GM18873 (cell line): ENCODE data around the gene PRKAG3.
A peak's percentile ranks its signal among the peaks of the same experiment; 100 is the strongest.

Source experiments
- ATAC-seq: cut with Tn5 transposase; IDR thresholded peaks from one replicate; pipeline ENCODE4 v1.9.1; 2021; ENCODE audit warnings: mild to moderate bottlenecking, moderate library complexity, moderate number of reproducible peaks; ENCODE audit not compliant: unreplicated experiment, low FRiP score

Gene PRKAG3

DNA sequence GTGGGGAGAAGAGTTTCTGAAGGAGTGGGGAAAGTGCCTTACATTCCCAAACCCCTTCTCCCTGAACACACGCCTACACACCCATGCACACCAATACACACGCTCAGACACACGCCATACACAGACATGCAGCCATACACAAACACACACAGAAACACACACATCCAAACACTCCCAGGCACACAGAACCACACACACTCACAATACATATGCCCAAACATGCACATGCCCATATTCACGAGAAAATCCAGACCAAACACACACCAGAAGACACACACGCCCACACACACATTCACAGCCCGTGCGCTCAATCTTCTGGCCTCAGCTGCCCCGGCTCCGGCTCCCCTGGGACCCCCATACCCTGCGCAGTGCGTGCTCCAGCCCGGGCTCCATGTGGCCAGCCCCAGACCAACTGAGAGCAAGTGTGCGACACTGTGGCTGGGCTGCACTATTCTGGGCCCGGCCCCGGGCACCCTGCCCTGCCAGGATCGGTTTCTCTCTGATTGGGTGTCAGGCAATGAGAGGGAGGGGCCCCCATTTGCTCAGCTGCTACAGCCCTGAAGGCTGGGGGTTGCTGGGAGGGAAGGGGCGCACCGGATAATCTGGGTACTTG lies at the start of gene PRKAG3:
TSS of gene PRKAG3 (minus strand) at position 426 of the 613 bp plus-strand sequence.
- no peak for ATAC-seq

DNA sequence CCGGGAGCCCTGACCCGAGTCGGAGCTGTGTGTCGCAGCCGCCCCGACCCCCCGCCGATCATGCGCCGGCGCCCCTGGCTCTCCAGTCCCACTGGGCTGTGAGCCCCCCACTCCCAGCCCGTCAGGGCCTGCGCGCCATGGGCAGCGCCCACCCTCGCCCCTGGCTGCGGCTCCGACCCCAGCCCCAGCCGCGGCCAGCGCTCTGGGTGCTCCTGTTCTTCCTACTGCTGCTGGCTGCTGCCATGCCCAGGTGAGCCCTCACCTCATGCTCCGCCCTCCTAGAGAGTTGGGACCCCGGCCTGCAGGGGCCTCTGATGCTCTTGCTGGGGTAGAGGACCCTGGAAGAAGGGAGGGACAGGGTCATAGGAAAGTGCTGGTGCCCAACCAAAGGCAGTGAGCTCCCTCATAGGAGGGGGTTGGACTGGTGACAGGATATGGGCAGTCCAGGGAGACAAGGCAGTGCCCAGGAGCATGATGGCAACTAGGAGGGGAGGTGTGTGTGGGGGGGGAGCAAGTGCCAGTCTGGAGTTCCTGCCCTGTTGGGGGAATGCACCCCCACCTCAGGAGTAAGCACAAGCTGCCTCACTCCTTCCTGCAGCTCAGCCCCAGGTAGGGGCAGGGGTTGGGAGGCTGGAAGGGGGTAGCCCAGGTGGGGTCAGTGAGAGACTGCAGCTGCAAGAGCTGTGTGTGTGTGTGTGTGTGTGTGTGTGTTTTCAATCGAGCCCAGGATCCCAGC lies 49.4 kb upstream of the PRKAG3 start:
- no peak for ATAC-seq

DNA sequence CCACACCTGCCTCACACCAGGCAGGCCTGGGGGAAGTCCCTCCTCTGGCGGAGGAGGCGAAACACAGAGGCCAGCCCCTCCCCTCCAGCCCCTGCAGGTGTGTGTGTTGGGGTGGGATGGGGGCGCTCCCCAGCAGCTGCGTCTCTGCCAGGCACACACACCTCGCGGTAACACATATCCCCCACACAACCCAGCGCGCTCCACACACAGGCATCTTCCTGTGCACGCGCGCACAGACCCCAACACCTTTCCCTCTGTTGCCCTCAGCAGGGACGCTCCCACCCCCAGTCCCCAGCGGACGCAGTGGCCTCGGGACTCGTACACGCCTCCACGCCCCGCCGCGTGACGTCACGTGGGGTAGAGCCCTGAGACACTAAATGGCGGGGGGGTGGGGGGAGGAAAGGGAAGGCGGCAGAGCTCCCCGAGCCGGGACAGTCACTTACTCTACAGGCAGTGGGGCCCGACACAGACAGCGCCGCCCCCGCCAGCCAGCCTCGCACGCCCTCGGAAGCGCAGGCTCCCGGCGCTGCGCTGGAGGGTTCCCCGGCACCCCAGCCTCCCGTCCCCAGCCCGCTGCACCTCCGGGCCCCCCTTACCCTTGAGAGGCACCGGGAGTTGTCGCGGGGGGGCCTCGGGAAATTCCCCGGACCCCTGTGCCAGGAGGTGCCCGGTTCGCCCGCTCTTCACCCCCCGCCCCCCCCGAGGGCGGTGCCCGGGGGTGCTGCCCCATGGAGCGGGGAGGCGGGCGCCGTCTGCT lies 48.7 kb upstream of the PRKAG3 start, which contains the start of gene WNT10A:
TSS of gene WNT10A (plus strand) at position 751 of the 757 bp plus-strand sequence. CDS start 144 bp downstream, outside the sequence.
- ATAC-seq, result peak; percentile 62

DNA sequence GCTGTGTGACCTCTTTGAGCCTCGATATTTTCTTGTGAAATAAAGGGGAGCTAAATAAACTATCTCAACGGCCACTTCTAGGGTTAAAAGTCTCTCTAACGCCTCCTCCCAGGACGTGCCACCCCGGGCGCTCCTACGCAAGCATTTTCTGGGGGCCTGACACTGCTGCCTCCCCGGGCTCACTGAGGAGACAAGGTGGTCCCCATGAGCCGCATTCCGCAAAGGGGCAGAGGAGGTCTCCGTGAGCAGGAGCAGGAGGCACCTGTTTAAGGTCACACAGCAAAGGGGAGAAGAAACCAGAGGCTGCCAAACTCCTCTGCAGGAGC lies 48.1 kb upstream of the PRKAG3 start:
- no peak for ATAC-seq

DNA sequence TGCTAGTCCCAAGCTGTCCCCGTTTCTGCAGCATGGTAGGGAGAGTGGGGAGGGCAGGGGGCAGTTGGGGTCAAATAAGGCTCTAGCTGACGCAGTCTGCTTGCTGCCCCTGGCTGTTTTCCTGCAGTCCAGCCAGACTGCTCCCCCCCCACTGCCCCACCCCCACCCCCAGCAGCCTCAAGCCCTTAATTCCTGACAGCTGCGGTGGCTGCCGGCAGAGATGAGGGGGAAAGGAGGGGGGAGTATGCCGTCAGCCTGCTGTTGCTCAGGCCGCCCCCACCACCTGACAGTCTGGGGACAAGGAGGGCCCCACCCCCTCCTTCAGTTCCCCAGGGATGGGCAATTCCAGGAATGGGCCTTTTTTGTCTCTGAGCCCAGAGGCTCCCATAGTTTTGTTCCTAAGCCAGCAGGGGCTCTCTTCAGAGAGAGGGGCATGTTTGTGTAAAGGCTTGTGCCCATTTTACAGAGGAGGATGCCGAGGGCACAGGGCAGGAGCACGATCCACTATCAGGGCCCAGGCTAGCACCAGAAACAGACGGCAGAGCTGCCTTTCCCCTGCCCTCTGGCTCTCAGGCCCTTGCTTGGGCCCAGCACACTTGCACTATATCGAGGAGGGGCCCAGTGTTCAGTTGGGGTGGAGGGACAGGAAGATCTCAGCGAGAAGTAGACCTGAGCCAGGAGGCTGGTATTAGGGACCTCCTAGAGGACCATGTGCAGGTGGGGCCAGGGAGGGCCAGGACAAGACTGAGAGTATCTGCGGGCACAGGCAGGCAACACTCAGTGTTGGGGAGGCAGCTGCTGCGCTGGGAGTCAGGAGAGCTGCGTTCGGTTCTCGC lies 47.5 kb upstream of the PRKAG3 start:
- no peak for ATAC-seq

DNA sequence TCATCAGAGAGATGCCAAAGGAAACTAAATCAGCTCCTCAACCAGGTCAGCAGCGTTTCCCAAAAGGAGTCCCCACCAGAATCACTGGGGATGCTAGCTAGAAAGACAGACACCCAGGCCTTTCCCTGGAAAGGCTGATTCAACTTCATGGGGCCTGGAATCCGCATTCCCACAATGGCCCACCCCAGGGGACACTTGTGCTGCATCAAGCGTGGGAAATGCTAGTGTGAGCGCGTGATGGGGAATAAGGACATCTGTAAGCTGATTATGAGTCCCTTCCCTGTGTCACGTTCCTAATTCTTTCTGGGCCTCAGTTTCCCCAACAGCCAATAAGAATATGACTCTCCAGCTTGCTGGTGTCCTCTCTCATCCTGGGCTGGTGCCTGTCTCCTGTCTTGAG lies 46.9 kb upstream of the PRKAG3 start:
- ATAC-seq, result no peak

DNA sequence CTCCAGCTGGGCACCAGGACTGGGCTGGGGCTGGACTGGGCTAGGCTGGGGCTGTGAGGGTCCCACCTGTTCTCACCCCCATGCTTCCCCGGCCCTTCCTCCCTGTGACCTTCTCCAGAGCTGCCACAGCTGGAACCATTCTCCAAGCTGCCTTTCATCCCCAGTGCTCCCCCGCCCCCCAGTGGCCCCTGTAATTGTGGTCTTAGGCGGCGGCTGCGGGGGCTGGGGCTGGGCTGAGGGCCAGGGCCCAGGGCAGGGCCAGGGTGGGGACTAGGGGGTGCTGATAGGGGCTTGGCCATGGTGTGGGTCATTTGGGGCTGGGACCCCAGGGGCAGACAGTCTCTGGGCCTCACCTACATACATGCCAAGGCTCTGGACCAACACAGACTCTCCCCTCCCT lies 46.3 kb upstream of the PRKAG3 start:
- no peak for ATAC-seq

DNA sequence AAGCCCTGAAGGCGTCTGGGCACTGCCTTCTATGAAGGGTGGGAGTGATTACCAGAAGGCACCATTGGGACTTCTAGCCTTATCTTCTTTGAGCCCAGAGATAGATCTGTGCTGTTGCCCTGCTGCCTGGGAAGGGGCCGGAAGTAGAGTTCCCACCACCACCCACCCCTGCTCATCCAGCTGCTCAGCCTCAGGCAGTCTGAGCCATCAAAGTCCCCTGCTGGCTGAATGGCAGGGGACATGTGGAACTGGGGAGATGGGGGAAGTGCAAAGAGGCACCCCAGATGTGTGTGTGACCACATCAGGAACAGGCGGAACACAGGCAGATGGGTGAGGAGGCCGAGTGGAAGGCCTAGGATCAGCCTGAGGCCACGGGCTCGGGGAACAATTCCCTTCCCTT lies 45.7 kb upstream of the PRKAG3 start:
- no peak for ATAC-seq

DNA sequence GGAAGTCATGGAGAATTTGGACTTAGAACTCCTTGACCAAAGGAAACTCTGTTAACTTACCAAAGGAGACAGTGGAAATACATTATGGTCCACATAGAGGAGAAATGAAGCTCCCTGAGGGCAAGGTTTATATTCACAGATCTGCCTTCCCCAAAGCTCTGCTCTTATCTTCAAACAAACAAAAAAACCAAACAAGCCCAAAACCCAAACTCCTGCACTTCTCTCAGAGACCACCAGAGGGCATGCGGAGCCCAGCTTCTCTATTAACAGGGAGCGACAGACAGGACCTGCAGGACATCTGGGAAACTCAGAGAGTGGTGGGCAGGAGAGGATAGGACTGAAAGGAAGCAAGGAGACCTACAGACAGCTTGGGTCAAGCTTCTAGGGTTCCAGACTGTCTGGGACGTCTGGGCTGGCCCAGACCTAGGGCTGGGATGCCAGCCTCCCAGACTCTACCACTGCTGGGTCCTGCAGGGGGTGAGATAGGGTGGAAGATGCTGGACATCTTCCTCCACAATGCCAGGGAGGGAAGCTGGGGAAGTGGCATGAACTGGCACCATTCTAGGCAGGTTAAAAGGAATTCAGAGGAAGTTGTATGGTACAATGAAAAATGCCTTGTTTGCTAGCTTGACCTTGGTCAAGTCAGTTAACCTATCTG lies 45.1 kb upstream of the PRKAG3 start:
- ATAC-seq, result no peak

DNA sequence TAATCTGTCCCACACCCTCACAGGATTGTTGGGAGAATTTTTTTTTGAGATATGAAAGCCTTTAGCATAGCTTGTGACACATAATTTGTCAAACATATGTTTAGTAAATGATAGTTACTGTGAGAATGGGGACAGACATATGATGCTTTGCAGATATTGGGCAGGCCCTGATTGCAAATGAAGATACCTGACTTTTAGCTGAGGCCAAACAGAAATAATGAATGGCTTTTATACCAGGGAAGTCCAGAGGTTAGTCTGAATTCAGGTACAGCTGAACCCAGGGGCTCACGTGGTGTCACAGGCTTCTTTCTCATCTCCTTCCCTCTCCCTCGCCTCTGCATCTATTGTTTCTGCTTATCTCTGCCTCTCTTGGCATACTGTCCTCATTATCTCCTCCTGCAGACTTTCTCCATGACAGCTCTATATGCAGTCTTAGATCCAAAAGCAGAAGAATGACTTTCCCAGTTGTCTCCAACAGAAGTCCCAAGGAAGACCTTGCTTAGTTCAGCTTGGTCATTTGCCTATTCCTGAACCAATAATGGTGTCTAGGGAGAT lies 44.2 kb upstream of the PRKAG3 start:
- ATAC-seq, result no peak

DNA sequence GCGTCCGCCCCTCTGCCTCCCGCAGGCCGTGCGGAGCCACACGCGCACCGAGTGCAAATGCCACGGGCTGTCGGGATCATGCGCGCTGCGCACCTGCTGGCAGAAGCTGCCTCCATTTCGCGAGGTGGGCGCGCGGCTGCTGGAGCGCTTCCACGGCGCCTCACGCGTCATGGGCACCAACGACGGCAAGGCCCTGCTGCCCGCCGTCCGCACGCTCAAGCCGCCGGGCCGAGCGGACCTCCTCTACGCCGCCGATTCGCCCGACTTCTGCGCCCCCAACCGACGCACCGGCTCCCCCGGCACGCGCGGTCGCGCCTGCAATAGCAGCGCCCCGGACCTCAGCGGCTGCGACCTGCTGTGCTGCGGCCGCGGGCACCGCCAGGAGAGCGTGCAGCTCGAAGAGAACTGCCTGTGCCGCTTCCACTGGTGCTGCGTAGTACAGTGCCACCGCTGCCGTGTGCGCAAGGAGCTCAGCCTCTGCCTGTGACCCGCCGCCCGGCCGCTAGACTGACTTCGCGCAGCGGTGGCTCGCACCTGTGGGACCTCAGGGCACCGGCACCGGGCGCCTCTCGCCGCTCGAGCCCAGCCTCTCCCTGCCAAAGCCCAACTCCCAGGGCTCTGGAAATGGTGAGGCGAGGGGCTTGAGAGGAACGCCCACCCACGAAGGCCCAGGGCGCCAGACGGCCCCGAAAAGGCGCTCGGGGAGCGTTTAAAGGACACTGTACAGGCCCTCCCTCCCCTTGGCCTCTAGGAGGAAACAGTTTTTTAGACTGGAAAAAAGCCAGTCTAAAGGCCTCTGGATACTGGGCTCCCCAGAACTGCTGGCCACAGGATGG lies 42.0 kb upstream of the PRKAG3 start:
- no peak for ATAC-seq

DNA sequence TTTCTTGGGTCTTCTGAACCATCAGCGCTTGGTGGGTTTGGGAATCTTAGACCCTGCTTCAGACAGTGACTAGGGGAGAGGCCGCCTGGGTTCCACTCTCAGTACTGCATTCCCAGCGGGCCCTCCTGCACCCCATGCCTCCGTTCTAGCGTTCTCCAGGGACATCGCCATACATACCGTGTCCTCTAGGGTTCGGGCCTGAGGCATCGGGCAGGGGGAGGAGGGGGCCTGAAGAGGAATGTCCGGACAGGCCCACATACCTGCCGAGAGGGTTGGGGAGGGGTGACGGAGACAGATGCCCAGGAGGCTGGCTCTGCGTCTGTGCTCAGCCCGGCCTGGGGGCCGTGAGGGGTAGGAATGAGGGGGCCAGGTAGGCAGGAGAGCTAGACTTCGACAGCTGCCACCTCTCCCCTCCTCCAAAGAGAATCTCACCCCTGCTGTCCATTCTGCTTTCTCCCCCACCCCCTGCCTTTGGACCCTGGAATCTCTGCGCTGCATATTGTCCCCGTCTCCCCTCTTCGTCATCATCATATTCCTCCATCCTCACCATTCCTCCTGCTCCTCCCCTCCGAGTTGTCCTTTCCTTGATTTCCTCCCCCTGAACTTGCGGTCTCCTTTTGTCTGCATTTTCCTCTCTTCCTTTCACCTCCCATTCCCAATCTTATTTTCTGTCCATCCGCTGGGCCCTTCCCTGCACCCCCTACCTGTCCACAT lies 41.2 kb upstream of the PRKAG3 start:
- ATAC-seq, result no peak

DNA sequence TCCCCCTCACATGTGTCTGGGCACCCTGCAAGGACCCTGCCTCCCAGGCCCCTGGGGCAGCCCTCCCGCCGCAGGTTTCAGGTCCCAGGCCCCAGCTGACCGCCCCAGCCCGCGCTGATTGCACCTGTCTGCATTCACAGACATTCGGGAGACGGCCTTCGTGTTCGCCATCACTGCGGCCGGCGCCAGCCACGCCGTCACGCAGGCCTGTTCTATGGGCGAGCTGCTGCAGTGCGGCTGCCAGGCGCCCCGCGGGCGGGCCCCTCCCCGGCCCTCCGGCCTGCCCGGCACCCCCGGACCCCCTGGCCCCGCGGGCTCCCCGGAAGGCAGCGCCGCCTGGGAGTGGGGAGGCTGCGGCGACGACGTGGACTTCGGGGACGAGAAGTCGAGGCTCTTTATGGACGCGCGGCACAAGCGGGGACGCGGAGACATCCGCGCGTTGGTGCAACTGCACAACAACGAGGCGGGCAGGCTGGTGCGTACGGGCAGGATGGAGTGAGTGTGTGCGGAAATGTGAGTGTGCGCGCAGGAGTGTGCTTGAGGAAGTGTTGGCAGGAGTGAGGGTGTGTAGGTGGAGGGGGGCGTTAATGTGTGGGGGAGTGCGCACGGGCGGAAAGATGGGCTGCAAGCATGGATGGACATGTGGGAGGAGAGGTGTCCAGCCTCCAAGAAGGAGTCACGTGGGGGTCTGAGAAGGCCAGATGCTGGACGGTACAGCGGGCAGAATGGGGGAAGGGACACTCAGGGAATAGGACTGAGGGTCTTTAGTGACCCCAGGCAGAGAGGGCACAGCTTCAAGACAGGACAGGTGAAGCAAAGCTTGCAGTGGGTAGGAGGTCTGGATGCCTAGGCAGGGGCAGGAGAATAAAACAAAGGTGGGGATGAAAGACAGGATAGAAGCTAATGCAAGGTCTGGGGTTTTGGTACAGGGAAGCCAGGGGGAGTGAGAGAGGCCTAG lies 40.0 kb upstream of the PRKAG3 start:
- no peak for ATAC-seq

DNA sequence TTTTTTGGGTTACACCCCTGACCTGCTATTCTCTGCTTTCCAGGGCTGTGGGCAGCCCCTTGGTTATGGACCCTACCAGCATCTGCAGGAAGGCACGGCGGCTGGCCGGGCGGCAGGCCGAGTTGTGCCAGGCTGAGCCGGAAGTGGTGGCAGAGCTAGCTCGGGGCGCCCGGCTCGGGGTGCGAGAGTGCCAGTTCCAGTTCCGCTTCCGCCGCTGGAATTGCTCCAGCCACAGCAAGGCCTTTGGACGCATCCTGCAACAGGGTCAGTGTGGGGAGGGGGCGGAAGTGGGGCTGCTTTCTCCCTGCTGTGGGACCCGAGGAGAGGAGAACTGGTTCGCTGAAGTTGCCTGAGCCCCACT lies 39.4 kb upstream of the PRKAG3 start:
- no peak for ATAC-seq

DNA sequence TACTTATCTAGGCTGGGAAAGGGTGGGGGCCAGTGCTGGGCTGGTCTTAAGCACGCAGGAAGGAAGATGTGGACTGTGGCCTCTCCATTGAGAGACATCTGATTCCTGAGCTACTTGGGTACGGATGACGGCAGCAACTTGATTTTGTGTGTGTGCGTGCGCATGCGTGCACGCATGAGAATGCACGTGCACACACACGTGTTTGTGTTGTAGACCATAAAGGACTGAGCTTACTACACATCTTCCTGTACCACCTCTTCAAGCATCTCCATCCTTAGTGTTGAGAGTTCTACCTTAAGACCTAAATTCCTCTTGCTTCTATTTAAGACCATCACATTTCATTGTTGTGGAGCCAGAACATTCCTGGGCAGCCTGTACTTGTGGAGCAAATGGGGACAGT lies 37.5 kb upstream of the PRKAG3 start:
- no peak for ATAC-seq

DNA sequence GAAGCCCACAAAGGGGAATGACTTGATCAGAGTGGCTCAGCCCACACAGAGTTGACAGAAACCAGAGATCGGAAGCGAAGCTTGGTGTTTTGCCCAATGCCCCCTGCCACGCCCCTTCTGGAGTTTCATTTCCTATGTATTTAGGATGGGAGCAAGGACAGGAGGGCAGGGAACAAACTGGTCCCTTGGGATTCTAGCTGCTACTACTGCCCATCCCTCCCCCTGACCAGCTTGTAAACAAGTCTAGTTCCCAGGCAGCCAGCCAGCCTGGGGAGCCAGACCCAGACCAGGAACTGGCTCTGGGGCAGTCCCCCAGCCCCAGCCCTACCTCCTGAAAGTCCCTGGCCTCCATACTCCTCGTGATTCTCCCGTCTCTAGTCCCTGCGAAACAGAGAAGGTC lies 36.3 kb upstream of the PRKAG3 start:
- no peak for ATAC-seq

DNA sequence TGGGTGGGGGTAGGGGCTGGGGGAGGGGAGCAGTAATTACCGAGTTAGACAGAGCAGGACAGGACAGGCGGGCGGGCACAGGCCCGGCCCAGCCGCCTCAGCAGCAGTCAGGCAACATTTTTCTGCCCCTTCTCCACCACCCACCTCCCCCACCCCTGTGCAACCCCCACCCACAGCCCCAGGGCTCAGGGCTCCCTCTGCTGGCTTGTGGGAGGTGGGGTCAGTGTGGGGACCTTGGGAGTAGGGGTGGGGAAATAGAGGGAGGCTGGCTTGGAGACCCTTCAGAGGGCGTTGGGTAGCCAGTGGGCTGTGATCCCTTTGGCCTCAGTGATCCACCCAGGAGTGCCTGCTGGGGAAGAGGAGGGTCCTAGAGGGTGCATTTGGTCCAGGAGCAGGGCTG lies 34.4 kb upstream of the PRKAG3 start:
- no peak for ATAC-seq
